K562 (cell line): ENCODE data around the gene METTL8. TPM values are rescaled to one million over a fixed set of nuclear protein-coding genes. Genes with fewer than 3 reads are reported as not detected.

Experiments used
- ESRRA ChIP-seq: fragments of 450-650 bp; IDR thresholded peaks from 2 replicates; pipeline ENCODE4 v1.6.1; 2014; ENCODE audit warnings: low read depth, mild to moderate bottlenecking, moderate library complexity, borderline replicate concordance
- KDM4B ChIP-seq, 2 experiments: fragments of 450-650 bp in 1 of 2; sonication (generic) in 1 of 2; IDR thresholded peaks; 2 replicates each; pipeline ENCODE4 v1.6.1; 2016 to 2017; ENCODE audit warnings: borderline replicate concordance in 2 of 2, antibody characterized with exemption in 1 of 2, low read depth in 1 of 2, mild to moderate bottlenecking in 1 of 2
- NFXL1 ChIP-seq: fragments of 450-650 bp; formaldehyde crosslinking; IDR thresholded peaks from 2 replicates; pipeline ENCODE4 v1.4.0; 2021; ENCODE audit warnings: mild to moderate bottlenecking
- PHF20 ChIP-seq: fragments of 450-650 bp; IDR thresholded peaks from 2 replicates; pipeline ENCODE4 v1.6.1; 2018; ENCODE audit not compliant: partially characterized antibody
- PPARD ChIP-seq: fragments of 250-450 bp; sonication (Bioruptor Pico); IDR thresholded peaks from 2 replicates; pipeline ENCODE4 v1.8.0; 2022; ENCODE audit warnings: inconsistent platforms, mild to moderate bottlenecking, moderate library complexity
- ZBTB8A ChIP-seq: fragments of 450-650 bp; IDR thresholded peaks from 2 replicates; pipeline ENCODE4 v1.6.1; 2018; ENCODE audit warnings: mild to moderate bottlenecking, moderate library complexity; ENCODE audit not compliant: partially characterized antibody
- ZNF134 ChIP-seq: fragments of 250-450 bp; sonication (Bioruptor Pico); conservative IDR thresholded peaks from 2 replicates; pipeline ENCODE4 v1.4.0; 2020
- polyA plus RNA-seq, 8 experiments: library from polyadenylated mRNA; depleted of rRNA in 4 of 8; stranded (reverse) in 5 of 8; unstranded in 3 of 8; fragments of >200 nt; fragmentation: Nextera tagmentation in 2 of 8; fragmentation: Illumina TruSeq in 1 of 8; extraction: Ambion mirVana in 2 of 8; extraction: Trizol in 1 of 8; gene quantifications; 2 replicates each; pipeline versions ENCODE4 v1.2.1 to v1.2.3, GENCODE V29; 2011 to 2014; ENCODE audit warnings: inconsistent platforms in 1 of 8, missing spikeins in 1 of 8
- total RNA-seq, 7 experiments: library from RNA; depleted of rRNA in 6 of 7; stranded (reverse); fragments of >200 nt in 6 of 7; fragmentation: Illumina TruSeq in 2 of 7; extraction: Trizol in 2 of 7; gene quantifications; 2 replicates each; pipeline versions ENCODE4 v1.2.1 to v1.2.3, GENCODE V29; 2011 to 2021; ENCODE audit warnings: low replicate concordance in 1 of 7
- TF ChIP-seq, protein P1 (sequence below): fragments of 250-450 bp; sonication (Bioruptor Pico); IDR thresholded peaks from 2 replicates; pipeline ENCODE4 v1.4.0; 2020; ENCODE audit warnings: mild to moderate bottlenecking, moderate library complexity
- TF ChIP-seq, protein P2 (sequence below): fragments of 450-650 bp; IDR thresholded peaks from 2 replicates; pipeline ENCODE4 v1.7.1; 2018; ENCODE audit warnings: mild to moderate bottlenecking, low read depth; ENCODE audit not compliant: partially characterized antibody
- TF ChIP-seq, protein P3 (sequence below): fragments of 450-650 bp; IDR thresholded peaks from one replicate; pipeline ENCODE4 v1.6.1; 2018; ENCODE audit warnings: mild to moderate bottlenecking, moderate library complexity; ENCODE audit not compliant: partially characterized antibody
- TF ChIP-seq, protein P4 (sequence below): sonication (generic); formaldehyde crosslinking; IDR thresholded peaks from 2 replicates; pipeline ENCODE4 v1.8.0; 2022; ENCODE audit warnings: mild to moderate bottlenecking, missing genetic modification reagents, borderline replicate concordance
- TF ChIP-seq, protein P5 (sequence below): fragments of 450-650 bp; IDR thresholded peaks from 2 replicates; pipeline ENCODE4 v1.6.1; 2018; ENCODE audit warnings: mild to moderate bottlenecking, low read depth; ENCODE audit not compliant: partially characterized antibody

METTL8 gene
- total and polyA plus RNA-seq, 9 of the 15 experiments (the other 6 are each of a cell fraction or from before 2014, with no cell fraction given): 12.9 to 52.6 (median 33.7) TPM

DNA sequence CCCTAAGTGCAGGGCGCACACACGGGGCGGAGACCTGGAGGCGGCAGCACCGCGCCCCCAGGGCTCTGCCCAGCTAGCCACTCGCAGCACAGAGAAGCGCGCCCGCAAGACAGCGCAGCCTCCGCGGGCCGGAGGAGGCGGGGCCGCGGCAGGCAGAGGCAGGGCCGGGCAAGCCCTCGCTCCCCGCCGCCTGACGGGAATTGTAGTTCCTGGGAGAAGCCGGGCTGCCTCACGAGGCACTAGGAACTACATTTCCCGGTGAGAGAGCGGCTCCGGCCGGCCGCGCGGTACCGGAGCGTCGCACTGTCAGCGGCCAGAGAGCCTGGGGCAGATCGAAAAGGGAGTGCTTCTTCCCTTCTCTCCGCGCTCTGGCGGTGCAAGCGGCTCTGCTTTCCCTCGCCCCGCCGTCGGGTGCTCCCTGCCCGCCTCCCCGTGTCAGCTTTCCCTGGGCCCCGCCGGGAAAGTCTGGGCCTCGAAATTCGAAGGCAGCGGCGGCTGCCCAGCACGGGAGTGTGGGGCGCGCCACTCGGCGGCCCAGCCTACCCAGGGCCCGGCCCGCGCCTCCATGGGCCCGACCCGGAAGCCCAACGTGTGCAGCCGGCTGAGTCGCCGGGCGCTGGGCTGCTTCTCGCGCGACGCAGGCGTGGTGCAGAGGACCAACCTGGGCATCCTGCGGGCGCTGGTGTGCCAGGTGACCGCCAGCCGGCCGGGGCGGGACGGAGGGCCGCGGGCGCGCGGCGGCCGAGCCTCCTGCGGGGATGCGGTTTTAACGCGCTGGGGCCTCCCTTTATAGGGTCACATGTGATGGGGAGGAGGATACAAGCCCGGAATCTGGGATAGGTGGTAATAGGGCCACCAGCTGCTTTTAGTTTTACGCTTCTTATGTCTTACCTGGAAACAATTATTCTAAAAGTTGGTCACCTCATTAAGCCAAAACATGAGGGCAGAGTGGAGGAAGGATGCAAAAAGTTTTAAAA, 511 bp upstream of the METTL8 start, which contains the start of gene DCAF17 (continued):
- TF ChIP-seq, protein P1, sequence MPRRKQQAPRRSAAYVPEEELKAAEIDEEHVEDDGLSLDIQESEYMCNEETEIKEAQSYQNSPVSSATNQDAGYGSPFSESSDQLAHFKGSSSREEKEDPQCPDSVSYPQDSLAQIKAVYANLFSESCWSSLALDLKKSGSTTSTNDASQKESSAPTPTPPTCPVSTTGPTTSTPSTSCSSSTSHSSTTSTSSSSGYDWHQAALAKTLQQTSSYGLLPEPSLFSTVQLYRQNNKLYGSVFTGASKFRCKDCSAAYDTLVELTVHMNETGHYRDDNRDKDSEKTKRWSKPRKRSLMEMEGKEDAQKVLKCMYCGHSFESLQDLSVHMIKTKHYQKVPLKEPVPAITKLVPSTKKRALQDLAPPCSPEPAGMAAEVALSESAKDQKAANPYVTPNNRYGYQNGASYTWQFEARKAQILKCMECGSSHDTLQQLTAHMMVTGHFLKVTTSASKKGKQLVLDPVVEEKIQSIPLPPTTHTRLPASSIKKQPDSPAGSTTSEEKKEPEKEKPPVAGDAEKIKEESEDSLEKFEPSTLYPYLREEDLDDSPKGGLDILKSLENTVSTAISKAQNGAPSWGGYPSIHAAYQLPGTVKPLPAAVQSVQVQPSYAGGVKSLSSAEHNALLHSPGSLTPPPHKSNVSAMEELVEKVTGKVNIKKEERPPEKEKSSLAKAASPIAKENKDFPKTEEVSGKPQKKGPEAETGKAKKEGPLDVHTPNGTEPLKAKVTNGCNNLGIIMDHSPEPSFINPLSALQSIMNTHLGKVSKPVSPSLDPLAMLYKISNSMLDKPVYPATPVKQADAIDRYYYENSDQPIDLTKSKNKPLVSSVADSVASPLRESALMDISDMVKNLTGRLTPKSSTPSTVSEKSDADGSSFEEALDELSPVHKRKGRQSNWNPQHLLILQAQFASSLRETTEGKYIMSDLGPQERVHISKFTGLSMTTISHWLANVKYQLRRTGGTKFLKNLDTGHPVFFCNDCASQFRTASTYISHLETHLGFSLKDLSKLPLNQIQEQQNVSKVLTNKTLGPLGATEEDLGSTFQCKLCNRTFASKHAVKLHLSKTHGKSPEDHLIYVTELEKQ: 0 out of 2 replicates have a peak, but pooled peaks have one; percentile 68
- TF ChIP-seq NFXL1 (CRISPR knock-in tag) (no peak), ESRRA (peak; percentile 85; the same call in 1 of the 2 replicates), PPARD (CRISPR knock-in tag) (no peak), PHF20 (peak; percentile 95), ZBTB8A (no peak), KDM4B (IDR thresholded peaks at IDR 0.05; ENCODE audit: borderline replicate concordance in 2 of 2, low read depth in 1 of 2) (peak in 1 of 2 experiments; percentile 54; a peak in 1 of 4 replicates), ZNF134 (0 out of 2 replicates have a peak, but pooled peaks have one; percentile 41)
- TF ChIP-seq, protein P2, sequence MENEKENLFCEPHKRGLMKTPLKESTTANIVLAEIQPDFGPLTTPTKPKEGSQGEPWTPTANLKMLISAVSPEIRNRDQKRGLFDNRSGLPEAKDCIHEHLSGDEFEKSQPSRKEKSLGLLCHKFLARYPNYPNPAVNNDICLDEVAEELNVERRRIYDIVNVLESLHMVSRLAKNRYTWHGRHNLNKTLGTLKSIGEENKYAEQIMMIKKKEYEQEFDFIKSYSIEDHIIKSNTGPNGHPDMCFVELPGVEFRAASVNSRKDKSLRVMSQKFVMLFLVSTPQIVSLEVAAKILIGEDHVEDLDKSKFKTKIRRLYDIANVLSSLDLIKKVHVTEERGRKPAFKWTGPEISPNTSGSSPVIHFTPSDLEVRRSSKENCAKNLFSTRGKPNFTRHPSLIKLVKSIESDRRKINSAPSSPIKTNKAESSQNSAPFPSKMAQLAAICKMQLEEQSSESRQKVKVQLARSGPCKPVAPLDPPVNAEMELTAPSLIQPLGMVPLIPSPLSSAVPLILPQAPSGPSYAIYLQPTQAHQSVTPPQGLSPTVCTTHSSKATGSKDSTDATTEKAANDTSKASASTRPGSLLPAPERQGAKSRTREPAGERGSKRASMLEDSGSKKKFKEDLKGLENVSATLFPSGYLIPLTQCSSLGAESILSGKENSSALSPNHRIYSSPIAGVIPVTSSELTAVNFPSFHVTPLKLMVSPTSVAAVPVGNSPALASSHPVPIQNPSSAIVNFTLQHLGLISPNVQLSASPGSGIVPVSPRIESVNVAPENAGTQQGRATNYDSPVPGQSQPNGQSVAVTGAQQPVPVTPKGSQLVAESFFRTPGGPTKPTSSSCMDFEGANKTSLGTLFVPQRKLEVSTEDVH: peak; percentile 29
- TF ChIP-seq, protein P3, sequence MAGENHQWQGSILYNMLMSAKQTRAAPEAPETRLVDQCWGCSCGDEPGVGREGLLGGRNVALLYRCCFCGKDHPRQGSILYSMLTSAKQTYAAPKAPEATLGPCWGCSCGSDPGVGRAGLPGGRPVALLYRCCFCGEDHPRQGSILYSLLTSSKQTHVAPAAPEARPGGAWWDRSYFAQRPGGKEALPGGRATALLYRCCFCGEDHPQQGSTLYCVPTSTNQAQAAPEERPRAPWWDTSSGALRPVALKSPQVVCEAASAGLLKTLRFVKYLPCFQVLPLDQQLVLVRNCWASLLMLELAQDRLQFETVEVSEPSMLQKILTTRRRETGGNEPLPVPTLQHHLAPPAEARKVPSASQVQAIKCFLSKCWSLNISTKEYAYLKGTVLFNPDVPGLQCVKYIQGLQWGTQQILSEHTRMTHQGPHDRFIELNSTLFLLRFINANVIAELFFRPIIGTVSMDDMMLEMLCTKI: no peak
- TF ChIP-seq, protein P4, sequence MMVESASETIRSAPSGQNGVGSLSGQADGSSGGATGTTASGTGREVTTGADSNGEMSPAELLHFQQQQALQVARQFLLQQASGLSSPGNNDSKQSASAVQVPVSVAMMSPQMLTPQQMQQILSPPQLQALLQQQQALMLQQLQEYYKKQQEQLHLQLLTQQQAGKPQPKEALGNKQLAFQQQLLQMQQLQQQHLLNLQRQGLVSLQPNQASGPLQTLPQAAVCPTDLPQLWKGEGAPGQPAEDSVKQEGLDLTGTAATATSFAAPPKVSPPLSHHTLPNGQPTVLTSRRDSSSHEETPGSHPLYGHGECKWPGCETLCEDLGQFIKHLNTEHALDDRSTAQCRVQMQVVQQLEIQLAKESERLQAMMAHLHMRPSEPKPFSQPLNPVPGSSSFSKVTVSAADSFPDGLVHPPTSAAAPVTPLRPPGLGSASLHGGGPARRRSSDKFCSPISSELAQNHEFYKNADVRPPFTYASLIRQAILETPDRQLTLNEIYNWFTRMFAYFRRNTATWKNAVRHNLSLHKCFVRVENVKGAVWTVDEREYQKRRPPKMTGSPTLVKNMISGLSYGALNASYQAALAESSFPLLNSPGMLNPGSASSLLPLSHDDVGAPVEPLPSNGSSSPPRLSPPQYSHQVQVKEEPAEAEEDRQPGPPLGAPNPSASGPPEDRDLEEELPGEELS: no peak
- TF ChIP-seq, protein P5, sequence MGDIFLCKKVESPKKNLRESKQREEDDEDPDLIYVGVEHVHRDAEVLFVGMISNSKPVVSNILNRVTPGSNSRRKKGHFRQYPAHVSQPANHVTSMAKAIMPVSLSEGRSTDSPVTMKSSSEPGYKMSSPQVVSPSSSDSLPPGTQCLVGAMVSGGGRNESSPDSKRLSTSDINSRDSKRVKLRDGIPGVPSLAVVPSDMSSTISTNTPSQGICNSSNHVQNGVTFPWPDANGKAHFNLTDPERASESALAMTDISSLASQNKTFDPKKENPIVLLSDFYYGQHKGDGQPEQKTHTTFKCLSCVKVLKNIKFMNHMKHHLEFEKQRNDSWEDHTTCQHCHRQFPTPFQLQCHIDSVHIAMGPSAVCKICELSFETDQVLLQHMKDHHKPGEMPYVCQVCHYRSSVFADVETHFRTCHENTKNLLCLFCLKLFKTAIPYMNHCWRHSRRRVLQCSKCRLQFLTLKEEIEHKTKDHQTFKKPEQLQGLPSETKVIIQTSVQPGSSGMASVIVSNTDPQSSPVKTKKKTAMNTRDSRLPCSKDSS: no peak
